Suppressor macrophage treated with lipopolysaccharide for 1 hour (primary cell): Measurements from ENCODE around the gene CNST.
"Not testable (repeated sequence)": the region's sequence is repeated elsewhere in the genome, so short reads cannot be mapped to it uniquely, and the experiment has no call there.

Source experiments
- DNase-seq, 3 donors: peaks; one replicate each; pipeline ENCODE4 v3.0.0-alpha.2; 2020 to 2022

CNST gene

DNA sequence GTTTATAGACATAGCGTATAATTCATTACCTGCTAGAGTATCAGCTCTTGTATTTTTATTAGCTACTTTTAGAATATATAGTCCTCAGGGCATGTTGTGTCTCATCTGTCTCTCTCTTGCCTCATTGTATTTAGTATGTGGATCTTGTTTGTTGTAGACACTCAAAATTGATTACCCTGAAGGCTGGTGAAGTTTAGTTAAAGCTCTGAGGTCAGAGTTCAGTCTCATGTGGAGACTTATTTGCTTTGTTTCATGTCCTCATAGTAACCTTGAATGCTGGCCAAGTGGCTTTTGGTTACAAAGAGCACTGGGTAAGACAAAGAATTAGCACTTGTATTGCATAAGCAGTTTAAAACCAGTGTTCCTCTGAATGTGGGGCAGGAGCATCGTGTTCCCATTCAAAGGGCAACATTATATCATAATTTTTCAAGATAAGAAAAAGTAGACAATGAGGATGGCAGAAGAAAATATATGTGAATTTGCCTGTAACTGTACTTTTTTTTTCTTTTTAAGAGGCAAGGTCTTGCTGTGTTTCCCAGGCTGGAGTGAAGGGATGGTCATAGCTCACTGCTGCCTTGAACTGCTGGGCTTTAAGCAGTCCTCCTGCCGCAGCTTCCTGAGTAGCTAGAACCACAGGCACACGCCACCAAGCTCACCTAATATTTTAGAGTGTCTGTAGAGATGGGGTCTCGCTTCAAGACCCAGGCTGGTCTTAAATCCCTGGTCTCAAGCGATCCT lies 17.4 kb downstream of the CNST start:
- DNase-seq, result no peak

DNA sequence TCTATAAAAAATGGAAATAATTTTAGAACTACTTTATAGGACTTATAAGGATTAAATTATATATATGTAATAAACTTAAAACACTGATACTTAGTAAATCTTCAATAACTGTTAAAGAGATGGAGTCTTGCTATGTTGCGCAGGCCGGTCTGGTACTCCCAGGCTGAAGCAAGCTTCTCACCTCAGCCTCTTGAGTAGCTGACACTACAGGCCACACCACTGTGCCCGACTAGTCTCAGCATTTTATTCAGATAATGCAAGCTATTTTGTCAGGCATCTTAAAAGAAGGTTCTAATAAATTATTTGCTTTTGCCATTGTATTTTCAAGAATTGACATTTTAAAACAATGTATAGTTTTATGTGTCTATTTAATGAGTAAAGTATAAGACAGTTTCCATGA lies 20.8 kb downstream of the CNST start:
- no peak for DNase-seq

DNA sequence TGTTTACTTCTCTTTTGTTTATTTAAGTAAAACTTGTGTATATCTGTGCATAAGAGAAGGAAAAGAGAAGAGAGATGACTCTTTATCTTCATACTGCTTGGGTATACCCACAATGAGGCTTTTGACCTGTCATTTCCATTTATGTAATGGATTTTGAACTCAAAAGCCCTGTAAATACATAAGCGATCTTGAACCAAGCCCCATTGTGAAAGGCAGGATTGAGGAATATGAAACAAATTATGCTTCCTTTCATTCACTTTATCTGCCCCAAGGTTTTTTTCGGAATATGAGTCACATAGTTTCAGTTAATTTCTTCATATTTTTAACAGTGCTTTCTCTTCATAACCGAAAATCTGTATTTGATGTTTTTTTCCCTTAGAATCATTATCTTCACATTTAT lies 21.4 kb downstream of the CNST start:
- DNase-seq, result peak; percentile 60 to 88 (median 87)

DNA sequence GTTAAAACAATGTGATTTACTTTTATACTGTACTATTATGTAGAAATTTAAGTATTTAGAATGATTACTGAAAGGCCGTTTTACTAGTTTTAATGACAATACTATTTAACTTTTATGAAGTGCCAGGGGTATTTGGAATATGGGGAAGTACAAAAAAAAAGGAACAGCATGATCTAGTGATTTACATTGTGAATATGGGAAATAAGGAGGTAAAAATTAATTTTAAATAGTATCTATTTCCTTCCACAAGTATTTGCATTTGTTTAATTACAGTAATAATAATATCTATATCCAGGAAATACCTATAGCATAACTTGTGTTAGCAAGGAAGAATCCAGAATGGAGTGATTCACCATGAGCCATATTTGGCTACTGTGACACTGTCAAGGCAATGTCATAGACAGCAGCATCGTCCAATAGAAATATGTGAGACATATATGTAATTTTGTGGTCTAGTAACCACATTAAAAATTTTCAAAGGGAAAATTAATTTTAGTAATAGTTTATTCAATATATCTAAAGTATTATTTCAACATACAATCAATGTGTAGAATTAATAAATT lies 22.0 kb downstream of the CNST start:
- peak; percentile 47 to 77 (median 75) for DNase-seq

DNA sequence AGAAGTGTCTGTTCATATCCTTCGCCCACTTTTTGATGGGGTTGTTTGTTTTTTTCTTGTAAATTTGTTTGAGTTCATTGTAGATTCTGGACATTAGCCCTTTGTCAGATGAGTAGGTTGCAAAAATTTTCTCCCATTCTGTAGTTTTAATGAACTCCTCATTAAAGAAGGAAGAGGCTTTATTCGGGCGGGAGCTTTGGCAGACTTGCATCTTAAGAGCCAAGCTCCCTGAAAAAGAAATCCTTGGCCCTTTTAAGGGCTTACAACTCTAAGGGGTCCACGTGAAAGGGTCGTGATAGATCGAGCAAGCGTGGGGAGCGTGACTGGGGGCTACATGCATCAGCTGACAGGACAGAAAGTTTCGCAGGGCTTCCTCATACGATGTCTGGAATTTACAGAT lies 23.7 kb downstream of the CNST start:
- not testable (repeated sequence) for DNase-seq

DNA sequence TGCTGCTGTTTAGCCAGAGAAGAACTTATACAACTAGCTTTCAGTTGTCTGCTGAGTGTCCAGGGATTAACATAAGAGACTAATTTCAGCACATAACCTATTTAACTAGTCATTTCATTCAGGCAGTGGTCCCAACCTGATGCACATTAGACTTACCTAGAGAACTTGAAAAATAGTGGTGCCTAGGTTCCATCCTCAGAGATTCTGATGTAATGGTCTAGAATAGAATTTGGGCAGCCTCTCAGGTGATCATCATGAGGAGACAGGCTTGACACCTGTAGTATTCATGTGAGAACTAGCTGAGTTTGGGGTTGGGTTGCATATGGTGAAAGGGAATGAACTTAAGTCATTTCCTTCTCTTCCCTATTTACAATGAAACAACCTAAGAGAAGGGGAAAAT lies 24.8 kb downstream of the CNST start:
- no peak for DNase-seq

DNA sequence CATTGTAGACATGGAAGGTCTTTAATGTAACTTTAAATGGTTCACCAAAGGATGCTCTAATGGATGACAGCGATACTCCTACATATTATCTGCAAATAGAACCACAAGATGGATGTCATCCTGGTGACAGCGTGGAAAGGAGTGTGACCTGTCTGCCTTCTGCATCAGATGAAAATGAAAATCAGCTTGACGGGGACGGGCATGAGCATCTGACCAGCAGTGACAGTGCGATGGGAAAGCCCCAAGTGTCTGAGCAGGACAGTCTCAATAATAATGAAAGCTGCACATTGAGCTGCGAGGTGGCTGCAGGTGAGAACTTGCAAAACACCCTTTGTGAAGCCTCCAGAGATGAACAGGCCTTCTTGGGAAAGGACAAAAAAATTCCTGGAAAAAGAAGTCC lies 25.2 kb downstream of the CNST start:
- peak in 1 of 3 donors; percentile 38 for DNase-seq

DNA sequence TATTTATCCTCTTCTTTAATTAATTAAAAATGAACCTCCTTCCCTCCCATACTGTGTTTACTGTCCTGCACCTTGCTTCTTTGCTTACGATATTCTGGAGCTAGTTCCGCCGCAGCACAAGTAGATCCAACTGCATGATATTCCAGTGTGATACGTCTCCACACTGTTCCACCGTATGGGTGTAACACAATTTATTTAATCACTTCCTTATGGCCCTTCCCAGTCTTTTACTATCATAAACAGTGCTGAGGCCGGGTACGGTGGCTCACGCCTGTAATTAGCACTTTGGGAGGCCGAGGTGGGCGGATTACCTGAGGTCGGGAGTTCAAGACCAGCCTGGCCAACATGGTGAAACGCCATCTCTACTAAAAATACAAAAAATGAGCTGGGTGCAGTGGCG lies 25.7 kb downstream of the CNST start:
- no peak for DNase-seq

DNA sequence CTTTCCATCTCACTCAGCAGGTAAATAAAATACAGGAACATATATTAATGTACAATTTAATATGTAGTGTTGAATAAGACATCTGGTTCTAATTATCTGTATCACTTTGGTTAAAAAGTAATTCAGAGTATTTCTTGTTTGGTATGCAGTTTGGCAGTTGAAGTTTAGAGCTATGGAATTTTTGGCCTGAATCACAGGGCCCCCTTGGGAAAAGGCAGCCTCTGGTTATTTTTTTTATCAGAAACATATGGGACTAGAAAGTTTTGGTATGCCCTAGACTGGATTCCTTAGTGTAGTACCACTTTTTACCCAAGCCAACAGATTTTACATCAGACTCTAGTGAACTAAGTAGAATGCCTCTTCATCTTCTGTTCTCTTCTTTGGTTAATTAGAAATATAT lies 26.4 kb downstream of the CNST start:
- DNase-seq, result no peak

DNA sequence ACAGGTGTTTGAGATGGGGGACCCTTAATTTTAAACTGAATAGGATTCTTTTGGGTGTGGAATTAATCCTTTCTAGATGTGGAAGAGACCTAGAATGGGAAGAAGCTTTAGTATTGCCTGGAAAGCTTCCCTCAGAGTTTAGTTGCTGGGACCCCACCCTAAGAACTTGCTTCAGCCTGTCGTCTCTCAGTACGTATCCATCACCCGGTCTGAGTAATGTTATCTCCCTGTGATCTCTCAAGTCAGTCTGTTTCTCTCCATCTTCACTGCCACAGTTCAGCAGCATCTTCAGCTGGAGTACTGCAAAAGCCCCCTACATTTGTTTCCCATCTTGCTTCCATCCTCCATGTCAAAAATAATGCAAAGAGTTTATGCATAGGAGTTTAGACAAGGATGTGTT lies 28.9 kb downstream of the CNST start:
- DNase-seq, result no peak

DNA sequence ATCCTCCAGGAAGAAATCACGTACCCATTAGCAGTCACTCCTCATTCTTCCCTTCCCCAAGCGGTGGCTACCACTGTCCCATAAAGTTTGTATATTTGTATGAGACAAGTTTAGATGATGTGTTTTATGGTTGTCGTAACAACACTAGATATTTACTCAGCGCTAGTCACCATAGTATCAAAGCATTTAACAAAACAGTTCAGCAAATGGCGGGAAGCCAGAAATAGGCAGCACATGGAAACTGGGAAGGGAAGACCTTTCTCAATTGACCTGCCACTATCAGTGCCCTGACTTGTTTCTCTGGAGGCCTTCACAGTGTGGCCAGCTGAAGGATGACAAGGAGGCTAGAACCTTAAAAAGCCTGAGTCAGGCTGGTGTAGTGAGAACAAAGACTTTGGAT lies 31.1 kb downstream of the CNST start:
- DNase-seq, result no peak

DNA sequence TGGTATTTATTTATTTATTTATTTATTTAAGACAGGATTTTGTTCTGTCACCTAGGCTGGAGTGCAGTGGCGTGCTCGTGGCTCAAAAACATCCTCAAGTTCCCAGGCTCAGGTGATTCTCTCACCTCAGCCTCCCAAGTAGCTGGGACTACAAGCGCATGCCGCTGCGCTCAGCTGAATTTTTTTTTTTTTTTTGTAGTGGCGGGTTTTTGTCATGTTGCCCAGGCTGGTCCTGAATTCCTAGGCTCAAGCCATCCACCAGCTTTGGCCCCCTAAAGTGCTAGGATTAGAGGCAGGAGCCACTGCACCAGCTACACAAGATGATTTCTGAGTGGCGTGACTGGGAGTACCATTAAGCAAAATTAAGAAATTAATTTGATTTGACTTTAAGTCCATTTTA lies 31.7 kb downstream of the CNST start:
- no peak for DNase-seq

DNA sequence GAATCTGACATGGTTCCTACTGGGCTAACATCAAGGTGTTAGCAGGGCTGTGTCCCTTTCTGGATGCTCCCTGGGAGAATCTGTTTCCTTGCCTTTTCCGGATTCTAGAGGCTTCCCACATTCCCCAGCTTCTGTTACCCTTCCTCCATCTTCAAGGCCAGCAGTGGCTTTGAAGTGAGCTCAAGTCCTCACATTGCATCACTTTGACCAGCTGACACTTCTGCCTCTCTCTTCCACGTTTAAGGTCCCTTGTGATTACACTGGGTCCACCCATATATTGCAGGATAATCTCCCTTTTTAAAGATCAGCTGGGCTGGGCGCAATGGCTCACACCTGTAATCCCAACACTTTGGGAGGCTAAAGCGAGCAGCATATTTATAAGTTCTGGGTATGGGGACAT lies 33.1 kb downstream of the CNST start:
- peak in 2 of 3 donors; percentile 15 to 24 for DNase-seq

DNA sequence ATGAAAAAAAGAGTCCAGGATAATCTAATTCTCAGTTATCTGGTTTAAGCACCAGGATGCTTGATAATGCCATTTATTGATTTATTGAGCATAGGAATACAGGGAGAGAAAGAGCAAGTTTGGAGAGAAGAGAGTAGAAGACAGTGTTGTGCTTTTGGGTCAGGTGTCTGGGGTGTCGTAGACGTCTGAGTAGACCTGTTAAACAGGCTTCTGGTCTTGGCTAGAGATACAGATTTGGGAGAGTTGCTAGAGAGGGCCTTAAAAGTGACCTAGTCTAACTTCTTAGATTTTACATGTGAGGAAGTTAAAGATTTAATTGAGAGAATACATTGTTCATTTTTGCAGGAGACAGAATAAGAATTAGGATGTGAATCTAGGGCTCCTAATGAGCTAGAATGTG lies 34.3 kb downstream of the CNST start:
- no peak for DNase-seq

DNA sequence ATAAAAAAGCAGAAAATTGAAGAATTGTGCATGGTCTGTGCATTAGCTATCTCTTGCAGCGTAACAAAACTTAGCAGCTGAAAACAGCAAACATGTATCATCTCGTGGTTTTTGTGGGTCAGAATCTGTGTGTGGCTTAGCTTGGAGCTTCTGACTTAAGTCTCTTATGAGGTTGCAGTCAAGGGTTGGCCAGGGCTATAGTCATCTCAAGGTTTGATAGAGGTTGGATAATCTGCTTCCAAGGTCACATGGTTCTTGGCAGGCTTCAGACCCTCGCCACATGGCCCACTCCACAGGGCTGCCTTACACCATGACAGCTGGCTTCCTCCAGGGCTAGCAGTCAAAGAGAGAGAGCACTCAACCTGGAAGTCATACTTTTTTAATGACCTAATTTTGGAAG lies 35.9 kb downstream of the CNST start:
- DNase-seq, result no peak

DNA sequence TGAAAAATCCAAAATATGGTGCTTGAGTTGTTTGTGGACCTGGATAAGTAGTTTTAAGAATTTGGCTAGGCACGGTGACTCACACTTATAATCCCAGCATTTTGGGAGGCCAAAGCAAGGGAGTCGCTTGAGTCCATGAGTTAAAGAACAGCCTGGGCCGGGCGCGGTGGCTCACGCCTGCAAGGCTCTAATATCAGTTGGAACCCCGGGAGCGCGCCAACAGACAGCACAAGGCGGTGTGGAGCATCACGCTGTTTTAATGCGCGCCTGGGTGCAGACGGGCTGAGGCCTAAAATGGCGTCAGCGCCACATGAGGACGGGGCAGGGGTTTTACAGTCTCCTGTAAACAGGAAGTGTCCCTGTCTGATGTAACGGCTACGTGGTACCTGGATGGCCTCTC lies 39.0 kb downstream of the CNST start:
- not testable (repeated sequence) for DNase-seq

DNA sequence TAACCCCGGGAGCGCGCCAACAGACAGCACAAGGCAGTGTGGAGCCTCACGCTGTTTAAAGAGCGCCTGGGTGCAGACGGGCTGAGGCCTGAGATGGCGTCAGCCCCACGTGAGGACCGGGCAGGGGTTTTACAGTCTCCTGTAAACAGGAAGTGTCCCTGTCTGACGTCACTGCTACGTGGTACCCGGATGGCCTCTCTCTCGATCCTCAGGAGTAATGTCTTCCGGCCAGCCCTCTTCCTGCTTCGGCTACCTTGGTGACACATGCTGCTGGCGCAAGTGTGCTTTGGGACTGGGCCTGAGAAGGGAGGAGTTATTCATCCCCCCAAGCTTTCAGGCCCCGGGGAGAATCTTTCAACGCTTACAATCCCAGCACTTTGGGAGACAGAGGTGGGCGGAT lies 41.2 kb downstream of the CNST start:
- peak; percentile 20 to 39 (median 24) for DNase-seq

DNA sequence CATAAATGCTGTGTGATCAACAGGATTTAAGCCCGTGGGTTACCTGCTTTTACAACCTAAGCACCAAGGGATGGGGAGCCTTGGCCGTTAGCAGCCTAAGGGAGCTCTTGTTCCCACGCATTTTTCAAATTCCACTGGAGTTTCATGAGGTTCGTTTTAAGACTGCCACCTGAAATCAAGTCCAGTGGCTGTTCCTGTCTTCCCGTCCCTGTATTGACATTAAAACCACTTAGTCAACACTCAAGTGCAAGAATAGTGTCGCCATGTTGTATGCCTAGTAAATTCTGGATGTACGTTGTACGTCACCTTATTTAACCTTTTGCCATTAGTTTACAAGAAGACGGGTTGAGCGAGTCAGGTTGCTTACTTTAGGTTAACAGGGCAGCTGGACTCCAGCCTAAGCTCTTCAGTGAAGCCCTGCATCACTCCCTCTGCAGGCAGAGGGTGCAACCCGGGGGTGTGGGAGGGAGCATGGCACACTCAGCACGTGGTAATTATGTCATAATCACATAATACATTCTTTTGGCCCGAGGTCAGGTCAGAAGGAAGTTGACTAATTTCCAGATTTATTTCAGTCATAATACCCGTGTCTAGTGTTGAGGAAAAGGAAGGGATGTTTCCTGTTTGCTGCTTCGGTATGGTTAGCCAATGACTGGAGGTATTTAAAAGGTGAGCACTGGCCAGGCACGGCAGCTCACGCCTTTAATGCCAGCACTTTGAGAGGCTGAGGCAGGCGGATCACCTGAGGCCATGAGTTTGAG lies 42.5 kb downstream of the CNST start:
- DNase-seq, result peak; percentile 90 to 96 (median 93)

DNA sequence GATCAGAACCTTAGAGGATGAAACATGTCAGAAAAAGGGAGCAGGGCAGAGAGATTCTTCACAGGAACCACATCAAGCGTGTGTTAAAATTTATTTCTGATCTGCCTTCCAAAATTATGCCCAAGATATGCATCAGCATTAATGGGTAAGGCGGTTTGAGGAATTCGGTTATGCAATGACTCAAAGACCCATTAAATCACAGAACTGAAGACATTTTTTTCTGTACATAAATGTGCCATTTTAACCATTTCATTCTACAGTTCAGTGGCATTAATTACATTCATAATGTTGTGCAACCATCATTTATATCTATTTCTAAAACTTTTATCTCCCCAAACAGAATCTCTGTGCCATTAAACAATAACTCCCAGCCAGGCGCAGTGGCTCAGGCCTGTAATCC lies 43.4 kb downstream of the CNST start:
- DNase-seq, result peak in 1 of 3 donors; percentile 16

DNA sequence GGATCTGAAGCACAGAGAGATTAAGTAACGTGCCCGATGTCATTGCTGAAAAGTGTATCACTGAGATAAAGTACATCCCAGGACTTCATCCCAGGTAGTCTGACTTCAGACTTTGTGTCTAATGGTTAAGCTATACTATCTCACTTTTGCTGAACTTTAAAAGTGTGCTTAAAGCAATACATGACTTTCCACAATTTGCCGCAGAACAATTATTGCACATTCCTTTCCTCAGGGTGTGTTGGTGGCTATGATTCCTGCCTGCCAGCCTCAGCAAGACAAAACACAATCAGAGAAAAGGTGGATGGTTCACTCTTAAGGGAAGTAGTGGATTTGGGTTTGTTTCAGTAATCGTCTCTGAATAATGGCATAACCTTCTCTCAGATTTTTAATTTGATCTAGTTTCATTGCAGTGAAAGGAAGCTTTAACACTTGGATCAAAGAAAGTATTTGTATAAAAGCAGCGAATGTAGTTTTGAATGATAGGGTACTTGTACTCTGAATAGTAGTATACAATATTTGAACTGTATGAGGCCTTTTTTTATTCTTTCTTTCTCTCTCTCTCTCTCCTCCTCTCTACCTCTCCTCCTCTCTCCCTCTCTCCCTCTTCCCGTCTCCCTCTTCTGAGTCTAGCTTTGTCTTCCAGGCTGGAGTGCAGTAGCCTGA lies 47.0 kb downstream of the CNST start:
- no peak for DNase-seq

DNA sequence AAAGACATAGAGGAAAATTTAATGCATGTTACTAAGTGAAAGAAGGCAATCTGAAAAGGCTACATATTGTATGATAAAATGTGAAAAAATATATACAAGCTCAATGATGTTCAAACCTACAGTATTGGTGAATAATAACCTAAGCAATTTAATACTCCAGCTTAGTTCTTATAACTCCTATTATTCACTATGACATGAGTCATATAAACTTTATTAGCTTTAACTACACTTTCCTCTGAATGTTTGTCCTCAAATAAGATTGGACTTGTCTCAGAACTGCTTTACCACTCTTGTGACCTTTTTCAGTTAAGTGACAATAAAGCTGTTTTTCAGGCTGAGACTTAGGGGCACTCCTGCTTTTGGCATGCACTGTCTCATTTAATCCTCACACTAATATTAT lies 50.9 kb downstream of the CNST start:
- no peak for DNase-seq

DNA sequence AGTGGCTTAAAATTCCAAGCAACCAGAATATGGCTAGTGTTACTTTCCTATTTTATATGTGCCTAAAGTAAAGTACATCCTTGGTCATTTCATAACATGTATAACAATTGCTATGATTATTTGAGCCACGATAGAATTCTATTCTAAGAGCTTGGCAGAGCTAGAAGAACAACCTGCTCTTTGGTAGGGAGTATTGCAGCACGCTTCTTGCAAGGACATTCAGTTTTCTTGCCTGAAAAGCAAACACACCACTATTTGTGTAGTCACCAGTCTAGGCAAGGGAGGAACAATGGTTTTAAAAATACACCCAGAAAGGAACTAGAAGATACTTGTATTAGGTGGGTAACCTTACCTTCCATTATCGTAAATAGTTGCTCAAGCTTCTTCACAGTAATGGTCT lies 51.5 kb downstream of the CNST start:
- no peak for DNase-seq

DNA sequence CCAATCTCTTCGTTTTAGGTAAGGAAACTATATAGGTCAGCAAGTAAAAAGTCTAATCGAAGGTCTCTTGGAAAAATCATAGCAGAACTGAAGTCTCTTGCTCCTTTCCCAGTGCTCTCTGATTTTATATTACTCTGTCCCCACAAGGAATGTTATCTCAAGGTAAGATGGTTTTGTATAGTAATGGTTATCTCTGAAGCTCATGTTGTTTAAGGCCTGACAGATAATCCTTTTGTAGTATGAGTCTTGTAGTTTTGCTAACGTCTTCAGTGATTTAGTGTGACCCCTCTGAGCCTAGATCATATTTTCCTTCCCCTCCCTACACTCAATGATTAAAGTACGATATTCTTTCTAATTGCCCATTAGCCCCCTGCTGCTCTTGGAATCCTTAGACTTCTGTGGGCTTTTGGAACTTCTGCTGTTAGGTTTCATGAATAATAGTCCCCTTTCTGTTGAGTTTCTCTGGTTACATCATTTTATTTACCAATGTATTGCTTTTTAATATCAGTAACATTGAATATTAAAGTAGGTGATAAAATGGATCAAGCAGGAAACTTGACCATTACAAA lies 52.1 kb downstream of the CNST start:
- DNase-seq, result no peak
